ENCODE results near the gene TPD52L2.
A peak's percentile ranks its signal among the peaks of the same experiment; 100 is the strongest.

TPD52L2 gene

DNA sequence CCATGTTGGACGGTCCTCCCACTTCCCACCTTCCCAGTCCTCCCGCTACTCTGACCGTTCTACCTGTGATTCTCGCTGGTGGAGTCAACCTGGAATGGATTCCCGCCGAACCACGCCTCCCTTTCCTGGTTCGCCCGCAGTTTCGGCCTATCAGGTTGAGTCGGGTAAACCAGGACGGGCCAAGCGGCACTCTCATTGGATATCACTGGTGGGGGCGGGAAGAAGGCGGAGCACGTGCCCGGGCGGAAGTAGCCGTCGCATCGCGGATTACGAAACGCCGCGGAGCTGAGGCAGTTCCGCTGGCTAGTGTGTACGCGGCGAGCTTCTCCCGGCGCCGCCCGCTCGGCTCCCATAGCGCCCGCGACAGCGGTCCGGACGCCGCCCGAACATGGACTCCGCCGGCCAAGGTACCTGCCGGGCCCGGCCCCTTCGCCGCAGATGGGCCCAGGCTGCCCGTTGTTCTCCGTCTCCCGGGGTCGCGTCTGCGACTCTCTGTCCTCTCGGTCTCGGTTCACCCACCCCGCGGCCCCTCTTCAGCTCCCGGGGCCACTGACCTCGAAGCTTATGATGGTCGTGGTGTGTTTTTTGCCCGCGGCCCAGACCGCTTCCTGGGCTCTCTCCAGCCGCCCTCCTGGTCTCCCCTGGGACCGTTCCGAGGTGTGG, at the start of gene TPD52L2:
TPD52L2 (plus strand) TSS at position 293 of the 663 bp plus-strand sequence; CDS start at position 389, 96 bp downstream.
- DNase-seq (ENCODE audit: low read depth in 4 of 4, low spot score in 1 of 4), result peak; percentile 84 to 97 (median 92)

DNA sequence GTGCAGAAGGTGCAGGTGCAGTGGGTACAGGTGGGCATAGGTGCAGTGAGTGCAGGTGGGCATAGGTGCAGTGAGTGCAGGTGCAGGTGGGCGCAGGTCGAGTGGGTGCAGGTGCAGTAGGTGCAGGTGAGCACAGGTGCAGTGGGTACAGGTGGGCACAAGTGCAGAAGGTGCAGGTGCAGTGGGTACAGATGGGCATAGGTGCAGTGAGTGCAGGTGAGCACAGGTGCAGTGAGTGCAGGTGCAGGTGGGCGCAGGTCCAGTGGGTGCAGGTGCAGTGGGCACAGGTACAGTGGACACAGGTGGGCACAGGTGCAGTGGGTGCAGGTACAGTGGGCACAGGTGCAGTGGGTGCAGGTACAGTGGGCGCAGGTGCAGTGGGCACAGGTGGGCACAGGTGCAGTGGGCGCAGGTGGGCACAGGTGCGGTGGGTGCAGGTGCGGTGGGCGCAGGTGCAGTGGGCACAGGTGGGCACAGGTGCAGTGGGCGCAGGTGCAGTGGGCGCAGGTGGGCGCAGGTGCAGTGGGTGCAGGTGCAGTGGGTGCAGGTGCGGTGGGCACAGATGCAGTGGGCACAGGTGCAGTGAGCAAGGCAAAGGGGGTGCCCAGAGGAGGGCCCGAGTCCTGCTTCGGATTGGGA, 49.3 kb upstream of the TPD52L2 start:
- DNase-seq (ENCODE audit: low read depth in 4 of 4, low spot score in 1 of 4), result no peak

DNA sequence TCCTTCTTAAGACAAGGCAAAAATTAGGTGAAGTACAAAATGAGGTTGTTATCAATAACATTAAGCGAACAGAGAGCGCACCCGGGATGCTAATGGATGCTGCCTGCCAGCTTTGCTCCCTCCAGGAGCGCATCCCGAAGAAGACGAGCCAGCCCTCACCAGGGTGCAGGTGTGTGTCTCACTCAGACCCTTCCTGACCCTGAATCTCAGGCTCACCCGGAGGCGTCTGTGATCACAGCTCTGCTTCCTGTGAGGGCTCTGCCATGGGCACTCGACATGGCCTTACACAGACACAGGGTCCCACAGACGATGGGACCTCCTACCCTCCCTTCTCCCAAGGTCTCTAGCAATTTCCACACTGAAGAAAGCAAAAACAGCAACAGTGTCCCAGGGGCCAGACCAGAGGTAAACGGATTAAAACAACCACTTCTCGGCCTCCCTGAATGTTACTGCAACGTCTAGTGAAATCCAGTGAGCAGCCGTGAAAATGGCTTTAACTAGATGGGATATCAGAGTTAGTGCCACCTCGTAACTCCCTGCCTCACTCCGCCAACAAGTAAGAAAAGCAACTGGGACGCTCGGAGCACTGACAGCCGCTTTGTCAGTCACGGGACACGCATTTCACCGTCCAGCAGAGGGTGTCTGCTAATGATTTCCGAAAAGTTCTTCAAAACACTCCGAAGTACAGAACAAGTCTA, 45.7 kb upstream of the TPD52L2 start:
- DNase-seq (ENCODE audit: low read depth in 4 of 4, low spot score in 1 of 4), result no peak

DNA sequence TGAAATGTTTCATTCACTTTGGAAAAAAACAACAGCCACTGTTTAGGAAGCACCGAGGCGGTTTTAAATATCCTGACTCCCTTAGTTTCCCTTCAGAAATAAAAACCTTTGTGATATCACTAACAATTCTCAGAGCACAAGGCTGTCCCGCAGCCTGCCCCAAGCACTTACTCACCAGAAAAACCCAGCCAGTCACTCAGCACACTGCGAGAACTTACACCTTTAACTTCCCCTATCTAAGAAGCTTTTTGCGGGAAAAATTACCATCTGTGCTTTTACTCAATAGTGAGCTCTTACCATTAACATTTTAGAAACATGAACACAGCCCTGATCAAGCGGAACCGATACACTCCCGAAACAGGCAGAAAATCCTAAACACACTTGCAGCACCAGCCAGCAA, 43.3 kb upstream of the TPD52L2 start:
- DNase-seq (ENCODE audit: low read depth in 4 of 4, low spot score in 1 of 4), result no peak

DNA sequence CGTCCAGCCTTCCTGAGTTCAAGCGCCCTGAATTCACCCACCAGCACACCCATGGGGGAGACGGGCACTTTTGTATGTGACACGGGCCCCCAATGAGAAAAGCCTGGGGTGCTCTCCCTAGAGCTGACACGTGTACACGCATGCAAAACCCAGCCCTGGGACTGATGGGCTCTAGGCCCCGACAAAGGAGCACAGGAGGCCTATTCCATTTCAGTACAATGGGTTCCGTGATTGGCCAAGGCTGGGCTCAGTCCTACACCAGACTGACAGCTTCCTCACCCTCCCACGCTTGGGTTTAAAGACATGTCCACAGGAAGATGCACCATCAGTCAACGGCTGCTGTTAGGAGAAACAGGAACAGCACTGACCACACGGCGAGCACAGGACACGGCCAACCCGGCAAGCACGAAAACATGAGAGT, 42.8 kb upstream of the TPD52L2 start:
- no peak for DNase-seq (ENCODE audit: low read depth in 4 of 4, low spot score in 1 of 4)

DNA sequence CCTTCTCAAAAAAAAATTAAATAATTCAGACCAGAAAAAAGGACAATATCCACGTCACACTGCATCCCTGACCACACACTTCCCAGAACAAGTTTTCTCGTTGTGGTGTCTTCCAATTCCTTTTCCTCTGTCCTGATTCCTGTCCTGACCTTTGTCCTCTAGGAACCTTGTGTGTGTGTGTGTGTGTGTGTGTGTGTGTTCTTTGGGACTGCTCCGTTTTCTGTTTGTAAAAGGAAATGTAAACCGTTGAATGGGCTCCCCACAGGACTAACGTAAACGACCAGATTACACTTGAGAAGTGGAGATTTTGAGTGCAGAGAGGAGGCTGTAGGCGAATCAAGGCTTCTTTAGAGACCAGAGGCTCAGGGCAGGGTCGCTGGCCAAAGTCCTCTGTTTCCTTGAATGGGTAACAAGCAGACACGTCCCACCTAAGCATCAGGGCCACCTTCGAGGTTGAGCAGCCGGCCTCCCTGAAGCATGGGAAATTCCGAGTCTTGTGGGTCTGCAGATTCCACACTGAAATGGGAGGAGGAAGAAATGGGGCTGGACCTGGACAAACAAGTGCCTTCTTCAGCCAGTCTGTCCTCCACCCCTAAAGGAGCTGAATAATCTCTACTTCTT, 41.3 kb upstream of the TPD52L2 start:
- DNase-seq (ENCODE audit: low read depth in 4 of 4, low spot score in 1 of 4), result no peak

DNA sequence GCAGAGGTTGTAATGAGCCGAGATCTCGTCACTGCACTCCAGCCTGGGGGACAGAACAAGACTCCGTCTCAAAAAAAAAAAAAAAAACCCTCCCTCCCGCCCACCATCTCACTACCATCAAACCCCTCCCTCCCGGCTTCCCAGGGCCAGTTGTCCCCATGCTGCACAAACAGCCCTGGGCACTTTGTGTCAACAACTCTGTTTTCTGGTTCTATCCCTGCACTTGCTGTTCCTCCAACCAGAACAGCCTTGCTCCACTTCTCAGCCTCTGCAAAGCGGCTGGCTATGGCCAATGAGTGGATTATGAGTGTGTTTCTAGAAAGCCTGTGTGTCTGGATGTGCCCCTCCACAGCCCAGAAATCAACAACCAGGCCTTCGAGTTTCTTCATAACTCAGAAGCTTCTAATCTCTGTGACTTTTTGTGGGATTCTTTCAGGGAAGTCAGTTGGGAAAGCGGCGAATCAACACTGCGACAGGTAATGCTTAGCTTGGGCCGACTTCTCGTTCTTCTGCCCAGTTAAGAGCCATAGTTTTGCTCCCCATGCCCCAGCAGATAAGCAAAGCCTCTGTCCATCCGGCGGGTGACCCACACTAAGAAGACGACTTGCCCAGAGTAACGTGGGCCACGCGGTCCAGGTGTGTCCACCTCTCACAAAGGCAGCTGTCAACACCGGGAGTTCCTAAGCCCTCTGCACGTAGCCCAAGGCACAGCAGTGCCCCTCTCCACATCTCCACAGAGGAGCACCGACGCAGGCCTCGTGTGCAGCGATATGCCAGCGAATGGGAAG, 39.5 kb upstream of the TPD52L2 start:
- DNase-seq (ENCODE audit: low read depth in 4 of 4, low spot score in 1 of 4), result no peak

DNA sequence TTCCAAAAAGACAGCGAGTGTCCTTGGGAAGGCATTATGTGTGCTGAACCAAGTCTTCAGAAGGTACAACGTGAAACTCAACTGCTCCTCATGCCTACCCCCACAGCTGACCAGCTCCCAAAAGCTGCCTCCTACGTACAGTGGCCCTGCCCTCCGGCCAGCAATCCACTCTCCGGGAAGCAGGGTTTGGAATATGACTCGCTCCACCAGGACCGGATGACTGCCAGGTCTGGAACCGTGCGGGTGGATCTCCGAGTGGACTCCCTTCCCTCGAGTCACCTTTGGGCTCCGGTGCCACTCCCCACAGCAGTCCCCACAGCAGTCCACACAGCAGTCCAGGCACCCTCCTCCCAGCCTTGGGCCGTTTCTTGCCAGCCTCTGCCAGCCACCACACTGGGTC, 38.3 kb upstream of the TPD52L2 start:
- no peak for DNase-seq (ENCODE audit: low read depth in 4 of 4, low spot score in 1 of 4)

DNA sequence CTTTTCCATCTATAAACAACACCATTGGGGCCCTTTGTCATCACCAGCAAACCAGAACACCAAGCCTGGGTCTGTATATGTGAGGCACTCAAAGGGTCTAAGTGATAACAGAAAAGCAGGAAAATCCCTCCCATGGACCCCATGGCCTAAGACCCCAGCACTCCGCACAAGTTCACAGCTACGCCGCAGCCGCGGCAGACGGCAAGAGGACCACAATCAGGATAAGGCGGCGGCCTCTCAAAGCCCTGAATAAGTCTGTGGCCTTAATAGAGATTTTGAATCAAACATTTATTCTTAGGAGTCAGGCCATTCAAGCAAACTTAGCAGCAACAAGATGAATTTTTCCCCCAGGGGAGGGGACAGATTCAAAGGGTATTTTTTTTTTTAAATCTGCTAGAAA, 36.9 kb upstream of the TPD52L2 start:
- DNase-seq (ENCODE audit: low read depth in 4 of 4, low spot score in 1 of 4), result no peak

DNA sequence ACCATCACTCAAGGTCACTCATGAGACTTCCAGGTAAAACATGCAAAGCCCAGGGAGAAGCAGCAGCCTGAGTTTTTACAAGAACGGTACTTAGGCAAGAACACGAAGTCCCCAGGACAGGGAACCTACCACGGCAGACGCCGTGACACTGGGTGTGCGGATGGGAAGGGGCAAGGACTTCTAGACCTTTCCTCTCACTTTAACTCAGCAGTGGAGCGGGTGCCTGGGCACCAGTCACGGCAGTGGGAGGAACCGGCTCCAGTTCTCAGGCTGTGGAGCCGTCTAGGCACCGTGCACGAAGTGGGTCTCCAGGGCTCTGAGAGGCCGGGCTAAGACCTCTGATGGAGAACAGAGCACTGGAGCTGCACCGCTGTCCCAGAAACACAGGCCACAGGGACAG, 36.5 kb upstream of the TPD52L2 start:
- DNase-seq (ENCODE audit: low read depth in 4 of 4, low spot score in 1 of 4), result no peak

DNA sequence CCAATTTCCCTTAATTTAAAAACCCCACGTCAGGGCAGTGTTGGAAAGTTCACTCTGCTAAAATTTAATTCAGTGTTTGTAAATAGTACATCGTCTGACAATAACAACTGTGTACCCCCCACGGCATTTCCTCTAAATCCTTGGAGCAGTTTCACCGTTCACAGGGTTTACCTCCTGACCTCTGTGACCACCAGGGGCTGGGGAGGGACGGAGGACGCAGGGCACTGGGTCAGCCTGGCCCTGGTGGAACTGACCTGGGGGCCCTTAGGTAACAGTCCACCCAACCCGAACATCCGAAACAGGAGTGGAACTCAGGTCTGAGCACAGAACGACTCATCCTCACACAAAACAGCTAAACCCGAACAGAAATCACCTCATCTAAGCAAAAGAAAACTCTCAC, 36.1 kb upstream of the TPD52L2 start:
- DNase-seq (ENCODE audit: low read depth in 4 of 4, low spot score in 1 of 4), result no peak

DNA sequence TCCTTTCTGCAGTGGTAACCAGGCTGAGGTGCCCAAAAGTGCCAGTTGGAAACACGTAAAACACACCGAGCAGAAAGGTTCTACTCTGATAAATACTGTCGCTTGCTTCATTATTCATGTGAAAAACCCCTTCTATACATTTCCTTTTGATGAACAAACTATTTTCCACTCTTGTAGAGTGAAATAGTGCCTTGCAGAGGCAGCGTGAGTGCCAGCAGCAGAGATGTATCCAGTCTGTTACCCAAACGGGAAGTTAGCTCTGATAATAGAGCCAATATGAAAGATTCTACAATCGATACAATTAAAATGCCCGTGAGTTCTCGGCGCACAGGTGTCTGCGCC, 35.5 kb upstream of the TPD52L2 start:
- DNase-seq (ENCODE audit: low read depth in 4 of 4, low spot score in 1 of 4), result no peak

DNA sequence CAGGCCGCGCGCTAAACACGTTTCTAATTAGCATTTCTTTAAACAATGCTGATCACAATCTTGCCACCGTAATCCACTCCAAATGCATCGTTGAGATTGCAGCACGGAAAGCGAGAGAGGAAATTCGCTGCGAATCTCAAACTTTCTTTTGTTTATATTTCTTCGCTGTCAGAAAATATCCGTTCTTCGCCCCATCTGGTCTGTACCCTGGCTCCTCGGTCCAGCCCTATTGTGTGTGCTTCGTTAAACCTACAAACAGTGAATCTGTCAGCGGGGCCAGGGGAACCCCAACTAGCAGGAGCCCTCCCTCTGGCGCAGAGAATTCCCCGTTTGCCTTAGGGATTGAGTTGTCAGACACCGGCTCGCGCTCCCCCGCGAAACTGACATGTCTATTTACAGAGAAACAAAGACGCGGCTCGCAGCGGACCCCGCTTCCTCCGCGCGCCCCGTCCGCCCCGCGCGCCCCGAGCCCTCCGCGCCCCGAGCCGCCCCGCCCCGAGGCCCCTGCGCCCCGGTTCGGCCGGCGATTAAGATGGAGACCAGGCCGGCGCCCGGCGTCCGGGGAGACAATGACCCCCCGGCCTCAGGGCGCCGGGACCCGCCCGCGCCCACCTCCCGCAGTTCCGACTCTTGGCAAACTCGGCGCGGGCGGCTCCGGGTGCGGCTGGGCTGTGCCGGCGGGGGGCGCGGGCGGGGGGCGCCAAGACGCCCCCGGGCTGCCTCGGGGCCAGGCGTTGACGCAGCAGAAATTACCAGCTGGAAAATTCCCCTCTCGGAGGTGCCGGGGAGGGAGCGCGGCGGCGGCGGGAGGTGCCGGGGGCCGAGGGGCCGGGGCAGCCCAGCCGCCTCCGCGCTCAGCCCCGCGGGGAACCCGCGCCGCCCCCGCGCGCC, 34.9 kb upstream of the TPD52L2 start:
- no peak for DNase-seq (ENCODE audit: low read depth in 4 of 4, low spot score in 1 of 4)

DNA sequence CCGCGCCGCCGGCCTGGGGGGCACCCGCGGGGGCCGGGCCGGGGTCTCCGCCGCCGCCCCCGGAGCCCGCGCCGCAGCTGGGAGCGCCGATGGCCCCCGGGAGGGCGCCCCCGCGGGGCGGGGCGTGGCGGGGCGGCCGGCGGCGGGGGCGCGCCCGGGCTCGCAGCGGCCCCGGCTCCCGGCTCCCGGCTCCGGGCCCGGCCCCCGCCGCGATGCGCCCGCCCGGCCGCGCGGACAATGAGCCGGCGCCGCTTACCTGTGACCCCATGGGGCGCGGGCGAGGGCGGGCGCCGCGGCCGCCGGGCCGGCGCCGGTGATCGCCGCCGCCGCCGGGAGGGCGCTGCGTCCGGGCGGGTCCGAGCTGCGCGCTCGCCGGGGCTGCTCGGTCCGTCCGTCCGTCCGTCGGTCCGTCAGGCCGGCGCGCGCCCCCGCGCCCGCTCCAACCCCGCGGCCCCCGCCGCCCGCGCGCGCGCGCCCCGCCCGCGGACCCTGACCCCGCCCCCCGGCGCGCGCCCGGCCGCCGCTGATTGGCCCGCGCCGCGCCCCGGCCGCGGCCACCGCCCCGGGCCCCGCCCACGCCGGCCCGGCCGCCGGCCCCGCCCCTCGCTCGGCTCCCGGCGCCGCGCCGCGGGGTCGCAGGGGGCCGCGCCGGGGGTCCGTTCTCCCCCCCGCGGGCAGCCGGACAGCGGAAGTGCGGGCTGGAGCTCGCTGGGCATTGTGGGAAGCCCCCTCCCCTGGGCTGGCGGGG, 34.1 kb upstream of the TPD52L2 start, which contains the start of gene ZBTB46:
ZBTB46 (minus strand) TSS at position 424 of the 748 bp plus-strand sequence. CDS start 40,507 bp downstream, outside the sequence.
- DNase-seq (ENCODE audit: low read depth in 4 of 4, low spot score in 1 of 4), result peak in 1 of 4 experiments; percentile 26

DNA sequence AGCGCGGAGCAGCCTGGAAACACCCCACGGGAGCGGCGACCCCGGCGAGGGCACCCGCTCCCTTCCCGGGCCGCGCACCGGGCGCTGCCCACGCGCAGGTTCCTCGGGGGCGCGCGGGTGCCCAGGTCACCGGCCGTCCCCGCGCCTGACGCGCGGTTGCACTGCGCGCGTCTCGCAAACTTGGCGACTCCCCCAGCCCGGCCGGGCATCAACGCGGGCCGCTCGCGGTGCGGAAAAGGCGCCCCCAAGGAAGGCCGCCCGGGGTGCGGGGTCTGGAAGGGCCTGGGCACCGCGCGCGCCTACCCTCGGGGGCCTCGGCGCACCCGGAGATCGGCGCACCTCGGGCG, 33.5 kb upstream of the TPD52L2 start:
- no peak for DNase-seq (ENCODE audit: low read depth in 4 of 4, low spot score in 1 of 4)

DNA sequence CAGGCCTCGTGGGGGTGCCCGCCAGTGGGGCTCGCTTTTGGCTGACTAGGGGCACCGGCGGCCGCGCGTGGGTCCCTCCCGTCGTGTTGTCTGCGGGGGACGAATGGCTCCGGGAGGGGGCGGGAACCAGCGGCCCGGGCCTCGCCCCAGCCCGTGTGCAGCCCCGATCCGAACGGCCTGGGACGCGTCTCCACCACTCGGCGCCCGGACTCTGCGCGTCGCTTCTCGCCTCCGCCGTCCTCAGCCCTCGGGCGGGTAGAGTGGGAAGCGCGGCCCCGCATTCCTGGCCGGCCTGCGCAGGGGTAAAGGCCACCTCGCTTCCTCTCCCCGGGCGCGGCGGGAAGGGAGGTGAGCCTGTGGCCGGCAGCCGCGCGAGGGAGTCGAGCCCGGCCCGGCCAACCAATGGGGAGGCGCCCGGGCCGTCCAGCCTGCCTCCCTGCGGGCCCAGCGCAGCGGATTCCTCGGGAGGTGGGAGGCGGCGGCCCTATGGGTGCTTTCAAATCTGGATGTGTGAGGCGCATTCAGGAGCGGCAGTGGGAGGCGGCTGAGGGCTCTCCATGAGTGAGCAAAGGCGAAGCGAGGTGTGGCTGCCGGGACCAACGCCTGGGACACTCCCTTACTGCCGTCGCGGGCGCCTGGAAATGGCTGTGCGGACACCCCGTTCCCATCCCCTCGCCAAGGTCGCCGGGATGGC, 32.9 kb upstream of the TPD52L2 start:
- DNase-seq (ENCODE audit: low read depth in 4 of 4, low spot score in 1 of 4), result no peak

DNA sequence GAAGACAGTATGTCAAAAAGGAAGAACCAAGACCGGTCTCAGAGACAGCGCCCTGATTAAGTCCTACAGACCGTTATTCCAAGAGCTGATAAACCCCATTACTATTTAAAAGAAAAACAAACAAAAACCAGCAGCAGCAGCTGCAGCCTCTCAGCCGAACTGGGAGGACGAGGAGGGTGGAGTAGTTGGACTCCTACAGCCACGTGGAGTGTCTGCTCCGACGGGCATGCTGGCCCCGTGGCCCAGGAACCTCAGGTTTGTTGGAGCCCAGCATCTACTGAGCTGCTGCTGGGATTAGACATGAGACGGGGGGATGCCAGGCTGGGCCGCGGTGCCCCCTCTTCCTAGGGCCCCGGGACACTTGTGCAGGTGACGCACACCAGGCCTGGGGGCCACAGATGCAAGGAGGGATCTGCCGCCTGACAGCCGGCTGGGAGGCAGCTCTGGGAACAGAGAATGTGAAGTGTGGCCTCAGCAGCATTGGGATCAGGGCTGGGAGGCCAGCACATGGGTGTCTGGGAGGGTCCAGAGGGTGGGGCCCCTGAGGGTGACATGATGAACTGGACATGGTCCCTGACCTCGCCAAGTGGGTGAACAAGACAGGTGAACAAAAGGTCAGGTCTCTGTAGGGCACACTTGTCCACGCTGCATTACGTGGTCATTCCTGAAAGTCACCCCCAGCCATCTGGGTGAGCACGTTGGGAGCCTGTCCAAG, 31.1 kb upstream of the TPD52L2 start:
- DNase-seq (ENCODE audit: low read depth in 4 of 4, low spot score in 1 of 4), result no peak

DNA sequence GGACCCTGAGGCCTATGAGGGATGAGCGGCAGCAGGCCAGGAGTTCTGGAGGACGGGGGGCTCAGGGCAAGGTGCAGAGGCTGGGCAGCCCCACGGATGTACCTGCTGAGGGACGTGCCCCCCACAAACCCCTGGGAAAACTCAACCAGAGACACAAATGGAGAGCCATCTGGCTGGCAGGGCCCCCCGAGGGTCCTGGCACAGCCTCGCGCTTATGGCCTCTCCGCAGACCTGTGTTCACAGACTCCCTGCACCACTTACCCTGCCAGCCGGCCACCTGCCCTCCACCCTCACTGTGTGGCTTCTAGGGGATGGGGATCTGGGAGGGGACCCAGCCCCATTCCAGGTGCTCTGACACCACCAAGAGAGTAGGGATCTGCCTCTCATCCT, 30.6 kb upstream of the TPD52L2 start:
- DNase-seq (ENCODE audit: low read depth in 4 of 4, low spot score in 1 of 4), result no peak
